Esophagus squamous epithelium (tissue), 4 donors: Measurements from ENCODE around the gene ANTXR2.

ENCODE experiments used
- CTCF ChIP-seq, 6 experiments: fragments of 450-650 bp in 4 of 6; fragments of 200-600 bp in 2 of 6; sonication (generic) in 2 of 6; IDR thresholded peaks; one replicate each; pipeline ENCODE4 v1.5.1; 2016 to 2019; ENCODE audit warnings: antibody characterized with exemption in 6 of 6, mild to moderate bottlenecking in 4 of 6, moderate library complexity in 4 of 6
- POLR2A ChIP-seq, 4 donors: fragments of 450-650 bp; IDR thresholded peaks; one replicate each; pipeline ENCODE4 v1.6.1; 2017; ENCODE audit warnings: antibody characterized with exemption in 4 of 4, mild to moderate bottlenecking in 4 of 4, moderate library complexity in 3 of 4

- no peak for TF ChIP-seq CTCF (IDR thresholded peaks at IDR 0.05)
- no peak for TF ChIP-seq POLR2A (IDR thresholded peaks at IDR 0.05)
Measured at GRCh38 chr4:80036306-80036705, 36.7 kb downstream of the ANTXR2 start.
